Neural progenitor cell (in vitro differentiated cells): Measurements from ENCODE around the gene TIMM22.

Experiments
- EZH2 ChIP-seq: fragments of 200-600 bp; sonication (generic); IDR thresholded peaks from 2 replicates; pipeline ENCODE4 v1.6.1; 2017; ENCODE audit warnings: antibody characterized with exemption, mild to moderate bottlenecking, moderate library complexity
- TF ChIP-seq, protein P1 (sequence below): fragments of 200-600 bp; sonication (generic); IDR thresholded peaks from 2 replicates; pipeline ENCODE4 v1.5.1; 2017; ENCODE audit warnings: antibody characterized with exemption, mild to moderate bottlenecking

DNA sequence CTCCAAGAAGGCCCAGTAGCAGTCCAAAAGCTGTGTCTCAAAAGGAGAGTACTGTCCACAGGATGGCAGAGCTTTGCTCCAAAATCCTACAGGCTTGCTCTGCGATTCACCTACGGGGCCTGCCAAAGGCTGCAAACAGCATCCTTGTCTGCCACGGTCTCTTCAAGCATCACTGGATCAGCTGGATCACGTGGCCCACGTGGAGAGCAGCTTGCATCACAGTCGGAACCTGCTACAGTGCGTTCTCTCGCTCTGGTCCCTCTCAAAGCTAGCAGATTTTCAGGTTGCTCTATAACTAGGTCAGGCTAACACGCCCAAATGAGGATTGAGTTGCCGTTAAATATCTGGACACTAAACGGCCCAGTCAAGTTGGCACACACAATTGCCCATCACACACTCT, 8.4 kb upstream of the TIMM22 start:
- TF ChIP-seq, protein P1, sequence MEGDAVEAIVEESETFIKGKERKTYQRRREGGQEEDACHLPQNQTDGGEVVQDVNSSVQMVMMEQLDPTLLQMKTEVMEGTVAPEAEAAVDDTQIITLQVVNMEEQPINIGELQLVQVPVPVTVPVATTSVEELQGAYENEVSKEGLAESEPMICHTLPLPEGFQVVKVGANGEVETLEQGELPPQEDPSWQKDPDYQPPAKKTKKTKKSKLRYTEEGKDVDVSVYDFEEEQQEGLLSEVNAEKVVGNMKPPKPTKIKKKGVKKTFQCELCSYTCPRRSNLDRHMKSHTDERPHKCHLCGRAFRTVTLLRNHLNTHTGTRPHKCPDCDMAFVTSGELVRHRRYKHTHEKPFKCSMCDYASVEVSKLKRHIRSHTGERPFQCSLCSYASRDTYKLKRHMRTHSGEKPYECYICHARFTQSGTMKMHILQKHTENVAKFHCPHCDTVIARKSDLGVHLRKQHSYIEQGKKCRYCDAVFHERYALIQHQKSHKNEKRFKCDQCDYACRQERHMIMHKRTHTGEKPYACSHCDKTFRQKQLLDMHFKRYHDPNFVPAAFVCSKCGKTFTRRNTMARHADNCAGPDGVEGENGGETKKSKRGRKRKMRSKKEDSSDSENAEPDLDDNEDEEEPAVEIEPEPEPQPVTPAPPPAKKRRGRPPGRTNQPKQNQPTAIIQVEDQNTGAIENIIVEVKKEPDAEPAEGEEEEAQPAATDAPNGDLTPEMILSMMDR = no peak
- TF ChIP-seq EZH2 = no peak
